ENCODE data around the gene CD47.

CD47 gene

GRCh38 chr3:108114423-108115065 is 23.7 kb upstream of the CD47 start:
- no peak for DNase-seq

GRCh38 chr3:108113975-108114374 is 23.1 kb upstream of the CD47 start:
- no peak for DNase-seq

GRCh38 chr3:108110934-108111333 is 20.1 kb upstream of the CD47 start:
- no peak for DNase-seq

GRCh38 chr3:108108416-108108815 is 17.6 kb upstream of the CD47 start:
- no peak for DNase-seq

- no peak for DNase-seq
These were observed 15.6 kb upstream of the CD47 start for GRCh38 chr3:108106449-108106848.

- no peak for DNase-seq
These were observed 15.2 kb upstream of the CD47 start for GRCh38 chr3:108106031-108106430.

GRCh38 chr3:108103886-108104797 is 13.3 kb upstream of the CD47 start:
- no peak for DNase-seq

- no peak for DNase-seq
These were observed 12.4 kb upstream of the CD47 start for GRCh38 chr3:108103040-108103751.

GRCh38 chr3:108102420-108103039 is 11.7 kb upstream of the CD47 start:
- no peak for DNase-seq

- DNase-seq: no peak
These were observed 10.3 kb upstream of the CD47 start for GRCh38 chr3:108100906-108101660.

- DNase-seq: no peak
These were observed 9.0 kb upstream of the CD47 start for GRCh38 chr3:108099679-108100428.

- DNase-seq: no peak
These were observed 8.4 kb upstream of the CD47 start for GRCh38 chr3:108099244-108099643.

GRCh38 chr3:108098003-108098370 is 7.2 kb upstream of the CD47 start:
- no peak for DNase-seq

GRCh38 chr3:108097322-108098002 is 6.6 kb upstream of the CD47 start:
- DNase-seq: no peak

- no peak for DNase-seq
These were observed 5.9 kb upstream of the CD47 start for GRCh38 chr3:108096532-108097321.

- no peak for DNase-seq
These were observed 2.8 kb upstream of the CD47 start for GRCh38 chr3:108093616-108094015.

- no peak for DNase-seq
These were observed 2.2 kb upstream of the CD47 start for GRCh38 chr3:108093021-108093420.

GRCh38 chr3:108092501-108092900 is 1.7 kb upstream of the CD47 start:
- no peak for DNase-seq

- DNase-seq: no peak
These were observed 843 bp upstream of the CD47 start for GRCh38 chr3:108091498-108092250.
